GM12891 (cell line): ENCODE measurements around the gene TTLL5.

Experiments used
- DNase-seq: peaks from one replicate; pipeline ENCODE4 v3.0.0; 2011; ENCODE audit warnings: low spot score; ENCODE audit not compliant: insufficient read length
- FAIRE-seq: peaks from 2 replicates; lab custom pipeline; 2011; peaks lifted over from hg19 to GRCh38; lab: Jason Lieb, UNC
- PAX5 ChIP-seq: IDR thresholded peaks from 2 replicates; pipeline ENCODE4 v1.6.1; 2011; ENCODE audit warnings: low read length, moderate library complexity, mild to moderate bottlenecking; ENCODE audit not compliant: insufficient read depth, severe bottlenecking
- POLR2A ChIP-seq: IDR thresholded peaks from 2 replicates; pipeline ENCODE4 v1.6.1; 2011; ENCODE audit warnings: low read depth, low read length, control low read depth
- POLR2AphosphoS5 ChIP-seq: IDR thresholded peaks from 2 replicates; pipeline ENCODE4 v1.6.1; 2011; ENCODE audit warnings: low read depth, low read length, control low read depth
- POU2F2 ChIP-seq: IDR thresholded peaks from 2 replicates; pipeline ENCODE4 v1.6.1; 2011; ENCODE audit warnings: low read depth, mild to moderate bottlenecking, control low read depth, low read length, moderate library complexity
- SPI1 ChIP-seq: IDR thresholded peaks from 2 replicates; pipeline ENCODE4 v1.6.1; 2011; ENCODE audit warnings: low read depth, low read length, control low read depth
- TAF1 ChIP-seq: IDR thresholded peaks from 2 replicates; pipeline ENCODE4 v1.6.1; 2011; ENCODE audit warnings: low read depth, low read length, control low read depth

Gene TTLL5

GRCh38 chr14:75725481-75725880 lies 64.4 kb downstream of the TTLL5 start:
- TF ChIP-seq PAX5 (no peak), SPI1 (no peak), TAF1 (no peak), POLR2AphosphoS5 (no peak), POLR2A (no peak), POU2F2 (no peak)
- DNase-seq: no peak
- FAIRE-seq: peak; percentile 33

DNA sequence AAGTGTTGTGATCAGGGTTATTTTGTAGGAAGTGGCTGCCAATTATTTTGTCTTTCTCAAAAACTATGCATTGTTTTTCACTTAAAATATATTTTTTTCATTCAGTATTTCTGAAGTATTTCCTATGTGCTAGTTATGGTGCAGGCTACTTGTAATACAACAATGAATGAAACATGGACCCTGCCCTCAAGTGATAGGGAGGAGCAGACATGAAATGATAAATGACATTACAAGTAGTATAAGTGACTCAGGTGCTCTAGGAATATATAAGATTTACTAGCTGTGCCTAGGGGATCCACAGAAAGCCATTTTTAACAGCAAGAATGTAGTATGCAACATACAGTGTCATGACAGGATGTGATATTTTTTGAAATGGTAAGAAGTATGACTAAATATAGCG lies 65.3 kb downstream of the TTLL5 start:
- TF ChIP-seq TAF1: no peak
- TF ChIP-seq PAX5: no peak
- TF ChIP-seq SPI1: no peak
- TF ChIP-seq POLR2AphosphoS5: no peak
- no peak for TF ChIP-seq POU2F2
- TF ChIP-seq POLR2A: no peak
- DNase-seq: no peak
- no peak for FAIRE-seq

GRCh38 chr14:75727124-75727523 lies 66.1 kb downstream of the TTLL5 start:
- FAIRE-seq (no peak), DNase-seq (no peak)
- TF ChIP-seq SPI1: no peak
- TF ChIP-seq POLR2AphosphoS5: no peak
- no peak for TF ChIP-seq POLR2A
- TF ChIP-seq TAF1: no peak
- no peak for TF ChIP-seq PAX5
- TF ChIP-seq POU2F2: no peak

DNA sequence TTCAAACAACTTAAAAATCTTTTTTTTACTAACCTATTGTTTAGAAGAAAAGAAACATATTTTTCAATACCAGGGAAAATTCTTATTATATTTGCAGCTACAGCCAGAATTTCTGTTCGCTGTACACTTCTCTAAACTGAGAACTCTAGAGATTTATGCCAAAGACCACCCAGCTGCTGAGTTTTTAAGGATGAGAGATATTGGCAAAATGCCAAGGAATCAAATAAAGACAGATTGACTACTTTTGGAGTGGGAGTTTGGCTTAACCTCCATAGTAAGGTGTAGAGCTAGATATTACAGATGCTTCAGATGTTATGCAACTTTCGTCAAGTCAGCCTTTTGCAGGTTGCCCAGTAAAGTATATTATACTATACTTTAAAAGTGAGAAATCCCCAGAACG lies 71.8 kb downstream of the TTLL5 start:
- DNase-seq (no peak), FAIRE-seq (no peak)
- TF ChIP-seq SPI1 (no peak), PAX5 (no peak), POU2F2 (no peak), POLR2A (no peak), TAF1 (no peak), POLR2AphosphoS5 (no peak)

DNA sequence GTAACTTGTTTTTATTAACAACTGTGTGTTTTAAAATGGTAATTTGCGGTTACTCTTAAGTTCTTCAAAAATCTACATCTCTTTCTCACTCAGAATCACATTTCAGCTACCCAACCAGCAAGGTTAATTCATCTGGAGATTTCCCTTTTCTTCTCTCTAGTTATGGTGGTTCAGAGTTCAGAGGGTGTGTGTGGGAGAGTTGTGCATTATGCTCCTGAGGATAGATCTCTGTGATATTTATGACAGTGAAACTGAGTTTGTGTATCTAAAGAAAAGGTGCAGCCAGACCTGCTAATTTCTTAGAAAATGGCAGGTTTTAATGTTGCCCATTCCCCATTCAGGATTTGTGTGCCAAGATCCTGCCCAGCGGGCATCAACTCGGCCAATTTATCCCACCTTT lies 73.8 kb downstream of the TTLL5 start:
- TF ChIP-seq PAX5: no peak
- no peak for TF ChIP-seq POLR2AphosphoS5
- TF ChIP-seq POLR2A: no peak
- no peak for TF ChIP-seq SPI1
- TF ChIP-seq POU2F2: no peak
- no peak for TF ChIP-seq TAF1
- FAIRE-seq: peak; percentile 16
- DNase-seq: no peak

GRCh38 chr14:75736845-75737485 lies 75.9 kb downstream of the TTLL5 start:
- FAIRE-seq: no peak
- TF ChIP-seq SPI1 (no peak), POLR2AphosphoS5 (no peak), TAF1 (no peak), POU2F2 (no peak), POLR2A (no peak), PAX5 (no peak)
- no peak for DNase-seq

DNA sequence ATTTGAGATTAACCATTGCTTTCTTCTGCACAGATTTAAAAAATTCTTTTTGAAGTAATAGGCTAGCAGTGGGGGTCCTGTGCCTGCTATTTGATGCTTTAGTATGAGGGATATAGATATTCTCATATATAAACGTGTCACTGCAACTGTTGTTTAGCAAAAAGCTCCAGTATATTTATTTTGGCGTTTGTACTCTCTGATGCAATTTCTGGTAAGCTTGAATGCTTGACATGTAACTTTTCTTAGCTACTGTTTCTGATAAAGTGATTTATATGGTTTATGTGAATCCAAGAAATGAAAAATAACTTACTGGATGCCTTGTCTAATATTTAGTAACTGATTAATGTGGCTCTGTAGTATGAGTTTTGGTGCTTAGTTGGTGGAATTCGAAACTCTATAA lies 77.1 kb downstream of the TTLL5 start:
- FAIRE-seq: no peak

GRCh38 chr14:75742867-75743266 lies 81.8 kb downstream of the TTLL5 start:
- DNase-seq: no peak
- TF ChIP-seq POU2F2 (no peak), SPI1 (no peak), POLR2A (no peak), PAX5 (no peak), POLR2AphosphoS5 (no peak), TAF1 (no peak)
- no peak for FAIRE-seq

More for the DNA sequence above, 77.1 kb downstream of the TTLL5 start:
- TF ChIP-seq PAX5 (no peak), SPI1 (no peak), POLR2AphosphoS5 (no peak), TAF1 (no peak), POU2F2 (no peak), POLR2A (no peak)
- no peak for DNase-seq

DNA sequence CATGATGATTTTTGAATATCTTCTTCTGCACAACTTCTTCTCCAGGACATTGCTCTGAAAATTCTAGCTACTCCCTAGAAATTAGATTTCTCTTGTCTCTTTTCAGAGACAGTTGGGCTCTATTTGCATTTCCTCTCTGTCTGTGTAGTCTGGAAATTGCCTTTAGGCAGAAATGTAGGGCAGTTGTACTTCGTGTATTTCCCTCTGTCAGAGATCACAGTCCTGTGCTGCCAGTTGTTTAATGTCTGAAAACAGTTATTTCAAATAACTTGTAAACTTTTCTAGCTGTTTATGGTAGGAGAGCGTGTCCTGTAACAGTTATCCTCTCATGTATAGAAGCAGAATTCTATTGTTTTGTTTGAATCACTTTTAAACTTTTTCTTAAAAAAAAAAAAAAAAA lies 86.9 kb downstream of the TTLL5 start:
- TF ChIP-seq POLR2AphosphoS5: no peak
- TF ChIP-seq POLR2A: no peak
- TF ChIP-seq SPI1: no peak
- TF ChIP-seq PAX5: no peak
- no peak for TF ChIP-seq POU2F2
- no peak for TF ChIP-seq TAF1
- FAIRE-seq (no peak), DNase-seq (no peak)

DNA sequence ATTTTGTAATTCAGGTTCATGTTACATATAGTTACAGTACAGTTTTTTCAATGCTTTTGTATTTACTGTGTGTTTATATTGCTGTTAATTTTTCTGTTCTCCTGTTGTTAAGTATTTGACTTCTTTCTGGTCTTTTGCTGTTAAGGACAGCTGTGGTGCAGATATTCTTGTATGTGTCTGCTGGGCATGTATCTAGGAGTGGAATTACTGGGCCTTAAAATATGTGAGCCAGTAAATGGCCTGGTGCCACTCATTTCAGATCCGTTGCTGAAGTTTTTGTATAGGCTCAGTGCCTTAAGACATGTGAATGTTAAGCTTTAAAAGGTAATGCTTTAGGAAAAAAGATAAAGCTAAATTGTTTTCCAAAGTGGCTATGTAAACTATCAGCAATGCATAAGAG lies 87.3 kb downstream of the TTLL5 start:
- no peak for DNase-seq
- no peak for TF ChIP-seq PAX5
- TF ChIP-seq POU2F2: no peak
- TF ChIP-seq POLR2A: no peak
- TF ChIP-seq POLR2AphosphoS5: no peak
- no peak for TF ChIP-seq SPI1
- TF ChIP-seq TAF1: no peak
- no peak for FAIRE-seq
